HG03439 (cell line): ENCODE measurements around the gene MGME1.
"Not testable (repeated sequence)": the region's sequence is repeated elsewhere in the genome, so short reads cannot be mapped to it uniquely, and the experiment has no call there.

Experiments
- ATAC-seq: cut with Tn5 transposase; IDR thresholded peaks from one replicate; pipeline ENCODE4 v1.9.1; 2021; ENCODE audit warnings: mild to moderate bottlenecking, moderate library complexity; ENCODE audit not compliant: unreplicated experiment

The MGME1 gene

DNA sequence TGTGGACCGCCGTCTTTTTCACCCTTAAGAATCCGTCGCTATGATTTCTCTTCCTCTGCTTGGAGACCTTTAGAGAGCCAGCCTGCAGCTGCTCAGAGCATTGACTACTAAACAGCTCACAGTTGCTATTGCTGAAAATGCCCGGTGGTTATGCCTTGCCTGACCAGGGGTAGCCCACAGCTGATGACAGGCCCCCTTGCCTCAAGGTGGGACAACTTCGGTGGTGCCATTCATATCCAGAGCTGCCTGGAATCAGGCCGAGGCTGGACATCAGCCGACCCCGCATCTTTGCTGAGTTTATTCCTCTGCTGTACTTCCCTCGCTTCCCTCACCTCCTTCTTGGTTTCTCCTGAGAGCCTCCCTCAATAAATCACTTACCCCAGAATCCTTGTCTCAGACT lies 49.3 kb downstream of the MGME1 start:
- no peak for ATAC-seq

DNA sequence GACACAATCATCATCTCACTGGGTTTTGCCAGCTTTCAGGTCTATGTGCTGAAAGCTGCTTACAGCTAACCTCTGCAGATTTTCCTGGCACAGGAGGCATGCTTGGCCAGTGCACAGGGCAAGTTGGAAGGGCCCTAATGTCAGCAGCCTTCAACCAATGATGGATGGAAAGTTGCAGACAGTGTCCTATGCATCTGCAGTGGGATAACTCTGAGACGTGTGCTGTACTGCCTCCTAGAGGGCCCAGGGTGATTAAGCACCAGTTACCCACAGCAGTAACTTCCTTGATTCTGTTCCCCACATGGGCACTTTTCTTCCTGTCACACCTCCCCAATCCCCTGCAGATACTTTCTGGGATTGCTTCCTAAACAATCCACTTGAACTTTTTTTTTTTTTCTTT lies 50.2 kb downstream of the MGME1 start:
- ATAC-seq, result peak; percentile 53

DNA sequence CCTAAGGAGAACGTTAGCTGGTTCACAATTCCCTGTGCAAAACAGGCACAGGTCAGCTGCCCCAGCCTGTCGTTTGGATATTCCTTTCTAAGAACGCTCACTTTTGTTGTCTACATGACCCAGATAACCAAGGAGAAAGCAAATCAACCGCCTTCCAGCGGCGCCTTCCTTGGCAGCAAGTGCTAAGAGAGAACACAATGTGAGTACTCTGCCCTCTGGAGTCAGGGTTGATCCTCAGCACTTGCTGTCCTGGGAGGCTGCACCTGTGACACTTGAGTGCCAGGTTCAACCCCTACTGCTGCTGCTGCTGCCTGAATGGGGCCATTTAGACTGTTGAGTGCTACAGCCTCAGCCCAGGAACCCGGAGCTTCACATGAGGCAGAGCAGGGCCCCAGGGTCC lies 52.1 kb downstream of the MGME1 start:
- no peak for ATAC-seq

DNA sequence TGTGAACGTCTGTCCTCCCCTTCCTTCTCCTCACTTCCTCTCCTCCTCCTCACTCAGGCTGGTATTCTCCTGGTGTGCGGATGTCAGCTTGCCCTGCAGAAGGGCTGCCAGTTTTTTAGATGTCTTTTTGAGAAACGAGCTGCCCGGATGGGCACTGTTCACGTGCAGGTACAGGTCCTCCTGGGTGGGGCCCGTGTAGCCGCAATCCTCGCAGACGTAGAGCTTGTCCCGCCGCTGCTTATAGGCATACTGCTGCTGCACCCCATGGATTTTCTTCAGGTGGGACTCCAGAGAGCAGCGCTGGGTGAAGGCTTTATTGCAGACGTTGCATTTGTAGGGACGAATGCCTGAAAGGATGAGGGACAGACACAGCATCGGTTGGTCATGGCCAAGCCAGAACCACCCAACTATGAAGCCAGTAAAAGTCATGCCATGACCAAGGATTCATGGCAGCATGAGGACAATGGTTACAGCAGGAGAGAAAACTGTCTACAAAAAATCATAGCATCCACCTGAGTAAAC lies 55.8 kb downstream of the MGME1 start:
- no peak for ATAC-seq

DNA sequence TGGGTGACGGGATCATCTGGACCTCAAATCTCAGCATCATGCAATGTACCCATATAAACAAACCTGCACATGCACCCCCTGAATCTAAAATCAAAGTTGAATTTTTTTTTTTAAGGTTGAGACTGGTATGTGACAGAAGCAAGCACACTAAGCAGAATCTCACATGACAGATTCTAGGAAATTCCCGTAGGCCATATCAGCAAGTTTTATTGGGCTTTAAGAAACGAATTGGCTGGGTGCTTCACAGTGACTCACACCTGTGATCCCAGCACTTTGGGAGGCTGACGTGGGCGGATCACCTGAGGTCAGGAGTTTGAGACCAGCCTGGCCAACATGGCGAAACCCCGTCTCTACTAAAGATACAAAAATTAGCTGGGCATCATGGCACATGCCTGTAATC lies 58.2 kb downstream of the MGME1 start:
- ATAC-seq, result not testable (repeated sequence)

DNA sequence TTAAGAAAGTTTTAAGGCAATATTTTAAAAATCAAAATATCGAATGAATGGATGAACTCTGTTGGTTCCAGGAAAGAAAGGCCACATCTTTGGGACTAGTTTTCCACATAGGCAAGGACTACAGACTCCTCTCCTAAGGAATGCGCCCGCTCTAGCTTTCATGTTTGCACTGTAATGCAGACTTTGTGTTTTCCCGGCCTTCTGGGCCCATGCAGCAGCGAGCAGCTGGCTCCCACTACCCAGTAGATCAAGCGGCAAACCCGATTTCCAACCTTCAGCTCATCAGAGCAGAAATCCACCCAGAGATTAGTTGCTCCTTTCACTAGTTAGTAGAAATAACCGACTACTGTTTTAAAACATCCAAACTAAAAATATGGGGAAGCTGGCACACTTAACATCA lies 61.2 kb downstream of the MGME1 start:
- ATAC-seq, result no peak

DNA sequence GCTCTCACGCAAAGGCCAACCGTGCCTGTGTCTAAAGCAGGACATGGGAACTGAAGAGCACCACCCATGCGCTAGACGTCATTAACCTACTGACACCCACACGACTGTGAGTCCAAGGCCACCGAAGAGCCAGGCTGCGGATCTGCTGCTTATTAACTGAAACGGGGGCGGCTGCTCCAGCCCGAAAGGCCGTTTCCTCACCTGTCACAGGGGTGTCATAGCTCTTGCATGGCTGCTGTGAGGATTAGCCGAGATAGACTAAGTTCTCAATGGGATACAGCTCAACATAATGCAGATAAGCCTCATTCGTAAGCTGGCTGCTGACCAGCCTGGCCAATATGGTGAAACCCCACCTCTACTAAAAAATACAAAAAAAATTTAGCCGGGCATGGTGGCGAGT lies 62.2 kb downstream of the MGME1 start:
- no peak for ATAC-seq

DNA sequence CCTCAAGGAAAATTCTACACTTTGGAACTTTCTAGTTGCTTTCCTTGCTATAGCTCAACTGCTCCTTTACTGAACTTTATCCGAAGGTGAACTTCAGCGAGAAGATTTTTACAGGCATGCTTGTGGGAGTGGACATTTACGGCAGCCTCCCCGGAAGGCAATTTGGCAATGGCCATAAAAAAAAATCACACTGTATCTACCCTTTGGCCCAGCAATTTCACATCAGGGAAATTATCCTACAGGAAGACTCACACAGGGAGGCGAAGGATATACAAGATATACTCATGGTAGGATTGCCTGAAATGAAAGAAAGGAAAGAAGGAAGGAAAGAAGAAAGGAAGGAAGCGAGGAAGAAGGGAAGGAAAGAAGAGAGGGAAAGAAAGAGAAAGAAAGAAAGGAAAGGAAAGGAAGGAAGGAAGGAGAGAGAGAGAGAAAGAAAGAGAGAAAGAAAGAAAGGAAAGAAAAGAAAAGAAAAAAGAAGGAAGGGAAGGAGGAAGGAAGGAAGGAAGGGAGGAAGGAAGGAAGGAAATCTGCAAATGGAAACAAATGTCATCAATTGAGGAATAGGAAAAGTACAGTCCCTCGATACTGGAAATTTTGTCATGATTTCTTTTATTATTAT lies 63.2 kb downstream of the MGME1 start:
- no peak for ATAC-seq

DNA sequence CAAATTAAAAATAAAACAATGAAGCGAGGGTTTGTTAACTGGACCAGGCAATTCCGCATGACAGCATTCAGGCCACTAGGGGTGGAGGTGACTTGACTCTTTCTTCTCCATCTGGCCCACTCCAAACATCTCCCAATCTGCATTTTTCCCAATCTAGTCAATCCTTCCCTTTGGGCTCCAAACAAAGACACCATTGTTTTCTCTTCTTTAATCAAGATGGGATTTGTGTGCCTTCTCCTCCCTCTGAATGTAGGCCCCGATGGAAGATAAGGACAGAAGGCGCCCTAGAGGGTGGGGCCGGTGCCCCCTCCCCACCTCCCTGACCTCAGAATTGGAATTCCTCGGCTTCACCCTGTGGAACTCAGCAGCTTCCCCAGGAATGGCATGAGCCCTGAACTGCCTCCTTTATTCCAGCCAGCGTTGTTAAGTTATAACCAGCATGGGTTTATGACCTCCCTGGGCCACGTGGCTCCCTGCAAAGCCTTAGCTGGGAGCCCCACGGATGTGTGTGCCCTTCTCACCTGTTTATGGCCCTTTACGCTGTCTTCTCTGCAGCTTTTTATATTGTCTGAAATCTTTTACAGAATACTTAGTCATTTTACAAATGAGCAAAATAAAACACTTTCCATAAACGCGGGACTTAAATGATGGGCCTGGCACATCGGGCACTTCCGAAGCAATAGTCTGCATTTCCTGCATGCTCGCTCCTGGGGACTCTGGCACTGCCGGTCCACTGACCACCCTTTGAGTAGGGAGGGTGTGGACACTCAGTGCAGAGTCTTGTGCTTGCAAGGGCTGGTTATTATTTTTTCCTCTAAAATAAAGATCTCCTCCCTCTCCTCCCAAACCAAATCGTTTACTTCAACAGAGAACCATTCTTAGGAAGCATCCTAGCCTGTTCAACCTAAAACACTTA lies 64.4 kb downstream of the MGME1 start:
- no peak for ATAC-seq

DNA sequence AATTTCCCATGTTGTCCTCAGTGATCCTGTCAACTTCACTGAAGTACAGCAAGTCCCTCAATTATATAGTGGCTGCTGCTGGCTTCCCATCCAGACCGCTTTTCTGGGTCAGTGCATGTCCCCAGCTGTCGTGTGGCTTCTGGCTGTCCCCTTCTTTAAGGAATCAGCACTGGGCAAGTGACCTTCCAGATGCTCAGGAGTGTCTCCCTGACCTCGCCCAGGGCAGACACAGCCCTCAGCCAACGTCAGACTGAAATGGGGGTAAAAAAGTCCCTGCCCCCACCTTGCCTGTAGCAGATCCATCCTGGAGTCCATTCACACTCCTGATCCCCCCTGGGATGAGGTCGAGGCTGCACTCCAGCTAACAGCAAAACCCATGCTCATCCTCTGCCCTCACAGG lies 65.2 kb downstream of the MGME1 start:
- ATAC-seq, result no peak

DNA sequence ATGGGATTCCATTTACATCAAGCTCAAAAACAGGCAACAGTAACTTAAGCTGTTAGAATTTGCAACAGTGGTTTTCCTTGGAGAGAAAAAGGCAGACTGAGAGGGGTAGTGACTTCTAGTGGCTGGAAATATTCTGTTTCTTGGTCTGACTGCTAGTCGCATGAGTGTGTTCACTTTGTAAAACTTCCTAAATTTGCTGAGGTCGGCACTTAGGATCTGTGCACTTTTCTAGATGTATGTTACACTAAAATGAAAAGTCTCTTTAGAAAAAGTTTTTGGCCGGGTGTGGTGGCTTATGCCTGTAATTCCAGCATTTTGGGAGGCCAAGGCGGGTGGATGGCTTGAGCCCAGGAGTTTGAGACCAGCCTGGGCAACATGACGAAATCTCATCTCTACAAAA lies 70.2 kb downstream of the MGME1 start:
- ATAC-seq, result no peak
